K562 treated with DMSO at 1 percent for 4 hours (cell line): ENCODE data around the gene AASDHPPT. TPM values are rescaled to one million over a fixed set of nuclear protein-coding genes. Genes with fewer than 3 reads are reported as not detected.

Source experiments
- total RNA-seq: library from RNA; unstranded; fragments of 300-600 nt; gene quantifications from 2 replicates; pipeline ENCODE4 v1.2.3, GENCODE V29; 2022; ENCODE audit not compliant: insufficient read depth

Gene AASDHPPT, protein sequence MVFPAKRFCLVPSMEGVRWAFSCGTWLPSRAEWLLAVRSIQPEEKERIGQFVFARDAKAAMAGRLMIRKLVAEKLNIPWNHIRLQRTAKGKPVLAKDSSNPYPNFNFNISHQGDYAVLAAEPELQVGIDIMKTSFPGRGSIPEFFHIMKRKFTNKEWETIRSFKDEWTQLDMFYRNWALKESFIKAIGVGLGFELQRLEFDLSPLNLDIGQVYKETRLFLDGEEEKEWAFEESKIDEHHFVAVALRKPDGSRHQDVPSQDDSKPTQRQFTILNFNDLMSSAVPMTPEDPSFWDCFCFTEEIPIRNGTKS
- 21.2 and 28.8 TPM in 2 replicates for total RNA-seq

DNA sequence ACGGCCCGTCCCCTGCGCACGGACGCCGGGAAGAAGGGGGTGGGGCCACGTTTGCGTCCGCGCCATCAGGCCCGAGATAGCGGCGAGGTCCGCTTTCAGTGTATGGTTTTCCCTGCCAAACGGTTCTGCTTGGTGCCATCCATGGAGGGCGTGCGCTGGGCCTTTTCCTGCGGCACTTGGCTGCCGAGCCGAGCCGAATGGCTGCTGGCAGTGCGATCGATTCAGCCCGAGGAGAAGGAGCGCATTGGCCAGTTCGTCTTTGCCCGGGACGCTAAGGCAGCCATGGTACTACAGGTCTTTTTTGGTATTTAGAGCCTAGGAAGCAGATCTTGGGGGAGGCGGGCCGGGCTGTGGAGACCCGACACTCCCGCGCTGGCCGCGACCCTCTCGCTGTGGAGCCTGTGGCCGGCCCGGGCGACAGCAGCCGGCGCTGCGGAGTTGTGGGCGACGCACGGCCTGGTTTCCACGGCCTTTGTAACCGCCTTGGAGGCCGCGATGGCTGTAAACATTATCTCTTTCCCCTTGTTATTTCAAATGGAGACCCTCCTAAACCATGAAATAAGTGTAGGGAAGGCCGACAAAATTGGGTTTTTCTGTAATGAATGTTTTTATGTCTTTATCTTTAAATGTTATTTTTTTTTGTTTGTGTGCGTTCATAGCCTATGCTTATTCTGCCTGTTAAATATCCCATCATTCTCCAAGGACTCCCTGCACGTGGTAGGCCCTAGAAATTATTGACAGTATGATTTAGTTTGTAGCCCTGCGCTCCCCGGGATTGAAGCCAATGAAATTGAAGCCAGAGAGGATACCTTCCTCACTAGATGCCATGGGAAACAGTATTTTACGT is at the start of gene AASDHPPT:
AASDHPPT (plus strand) TSS at position 54 of the 847 bp plus-strand sequence; CDS start at position 103, 49 bp downstream.

DNA sequence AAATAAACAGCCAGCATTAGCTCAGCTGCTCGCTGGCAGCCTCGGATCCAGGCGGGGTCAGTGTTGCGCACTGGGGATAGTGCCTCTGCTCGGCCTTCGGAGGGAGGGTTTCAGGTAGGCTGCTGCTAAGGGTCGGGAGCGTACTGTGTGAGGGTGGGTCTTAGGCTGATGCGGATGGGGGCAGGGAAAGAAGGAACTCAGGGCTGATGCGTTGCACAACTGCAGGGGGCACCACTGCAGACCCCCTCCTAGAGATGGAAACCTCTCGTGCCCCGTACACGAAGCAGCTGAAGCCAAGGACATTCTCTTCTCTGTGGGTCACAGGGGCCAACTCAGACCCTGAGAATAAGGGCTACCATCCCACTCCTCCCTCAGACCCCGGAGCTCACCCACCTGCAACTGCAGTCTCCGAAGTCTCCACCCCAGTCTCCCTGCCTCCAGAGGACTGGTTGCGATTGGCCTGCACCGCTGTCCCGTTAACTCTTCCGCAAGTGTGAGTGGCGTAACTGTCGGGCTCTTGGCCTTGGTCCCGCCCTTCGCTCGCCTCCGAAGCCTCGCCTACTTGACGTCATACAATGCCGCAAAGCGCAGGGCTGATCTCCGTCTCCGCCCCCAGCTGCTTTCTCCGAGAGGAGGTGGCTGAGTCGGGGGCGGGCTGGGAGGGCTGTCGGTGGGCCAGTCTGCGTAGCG is 398 bp upstream of the AASDHPPT start, which contains the start of gene KBTBD3:
KBTBD3 (minus strand) TSS at position 429 of the 690 bp plus-strand sequence. CDS start 18,250 bp downstream, outside the sequence.

Other genes with a start within 250 kb of the AASDHPPT start
- gene MSANTD4, start 55.4 kb upstream of the AASDHPPT start, total RNA-seq, result 9.0 and 10.2 TPM in 2 replicates
- 3.9 and 18.0 TPM in 2 replicates for gene KBTBD3, start 315 bp upstream of the AASDHPPT start, total RNA-seq